HepG2 (cell line): ENCODE measurements around the gene MAD2L2. TPM values are rescaled to one million over a fixed set of nuclear protein-coding genes. Genes with fewer than 3 reads are reported as not detected.

Experiments used
- ATAC-seq: fragments of 200-7000 bp; cut with Tn5 transposase; 3 replicates; pipeline ENCODE4 v1.9.1; 2020; ENCODE audit warnings: mild to moderate bottlenecking, moderate library complexity
- BruUV-seq: library from RNA; stranded (reverse); fragments of 400-500 nt; replicated peaks from 2 replicates; lab custom pipeline; 2021; lab: Mats Ljungman, UMichigan
- CTCF ChIA-PET: fragments of 300-600 bp; formaldehyde crosslinking; extraction: SDS; loops from one replicate; lab custom pipeline; 2021; ENCODE audit warnings: low total read pairs, inconsistent platforms, low intra/inter-chr PET ratio; lab: Yijun Ruan, JAX
- POLR2A ChIA-PET: fragments of 350-600 bp; sonication (Branson Sonifier 250); formaldehyde crosslinking; loops from one replicate; lab custom pipeline; 2020; ENCODE audit warnings: antibody characterized with exemption, inconsistent platforms; lab: Yijun Ruan, JAX
- DNase-seq: peaks from one replicate; pipeline ENCODE4 v3.0.0-alpha.2; 2015; ENCODE audit warnings: low spot score
- FAIRE-seq: peaks from 3 replicates; lab custom pipeline; 2011; peaks lifted over from hg19 to GRCh38; lab: Jason Lieb, UNC
- H2AFZ ChIP-seq: one replicate; pipeline ENCODE4 v1.6.1; 2011; ENCODE audit warnings: low read length, inconsistent platforms
- H3K27ac ChIP-seq: fragments of 300-600 bp; 3 replicates; pipeline ENCODE4 v1.8.0; 2011; ENCODE audit warnings: mixed run types, mild to moderate bottlenecking, mixed read lengths, low read length, inconsistent platforms; ENCODE audit not compliant: insufficient read depth; ENCODE audit errors: extremely low read length
- H3K27me3 ChIP-seq, 2 experiments: fragments of 200-600 bp in 1 of 2; 2 replicates in 1 of 2; 3 replicates in 1 of 2; pipeline versions ENCODE4 v1.6.0 to v1.8.0; 2011; ENCODE audit warnings: low read length in 2 of 2, mild to moderate bottlenecking in 2 of 2, moderate library complexity in 2 of 2, inconsistent platforms in 1 of 2; ENCODE audit not compliant: insufficient read depth in 2 of 2, control insufficient read depth in 1 of 2
- H3K36me3 ChIP-seq, 2 experiments: fragments of 200-600 bp in 1 of 2; replicated peaks in 1 of 2; 2 replicates in 1 of 2; 3 replicates in 1 of 2; pipeline versions ENCODE4 v1.5.1 to v1.8.0; 2011; ENCODE audit warnings: low read length in 2 of 2, inconsistent platforms in 1 of 2; ENCODE audit not compliant: insufficient read depth in 2 of 2, control insufficient read depth in 1 of 2
- H3K4me1 ChIP-seq: 2 replicates; pipeline ENCODE4 v1.5.1; 2012; ENCODE audit warnings: low read length, inconsistent platforms; ENCODE audit not compliant: insufficient read depth
- H3K4me2 ChIP-seq: 2 replicates; pipeline ENCODE4 v1.6.0; 2011; ENCODE audit warnings: low read depth, low read length, inconsistent platforms
- H3K4me3 ChIP-seq, 3 experiments: fragments of 200-600 bp in 1 of 3; sonication (generic), shearing (Covaris generic) in 1 of 3; replicated peaks in 1 of 3; 2 replicates each; pipeline ENCODE4 v1.5.1; 2011 to 2016; ENCODE audit warnings: low read length in 3 of 3, inconsistent platforms in 2 of 3, low read depth in 2 of 3, mild to moderate bottlenecking in 2 of 3, control low read depth in 1 of 3, mixed read lengths in 1 of 3; ENCODE audit not compliant: insufficient read depth in 1 of 3
- H3K79me2 ChIP-seq: one replicate; pipeline ENCODE4 v1.6.1; 2011; ENCODE audit warnings: low read length, inconsistent platforms; ENCODE audit not compliant: insufficient read depth
- H3K9ac ChIP-seq: 2 replicates; pipeline ENCODE4 v1.6.0; 2011; ENCODE audit warnings: mild to moderate bottlenecking, low read depth, low read length, inconsistent platforms; ENCODE audit not compliant: insufficient read depth
- H3K9me3 ChIP-seq: 2 replicates; pipeline ENCODE4 v1.5.1; 2012; ENCODE audit warnings: mild to moderate bottlenecking, low read length
- H4K20me1 ChIP-seq: 2 replicates; pipeline ENCODE4 v1.6.0; 2011; ENCODE audit warnings: inconsistent platforms, mild to moderate bottlenecking, low read length, moderate library complexity; ENCODE audit not compliant: insufficient read depth
- ARNTL ChIP-seq: sonication (generic); formaldehyde crosslinking; IDR thresholded peaks from 2 replicates; pipeline ENCODE4 v1.4.0; 2020; ENCODE audit warnings: mild to moderate bottlenecking, missing genetic modification reagents
- CEBPB ChIP-seq: IDR thresholded peaks from 2 replicates; pipeline ENCODE4 v1.6.1; 2011; ENCODE audit warnings: low read depth, low read length, improper control_type of control experiment, borderline replicate concordance
- CHD4 ChIP-seq: fragments of 200-600 bp; sonication (generic); IDR thresholded peaks from 2 replicates; pipeline ENCODE4 v1.7.0; 2017; ENCODE audit warnings: mild to moderate bottlenecking, low read length, borderline replicate concordance
- CREB3 ChIP-seq: sonication (generic); formaldehyde crosslinking; IDR thresholded peaks from 2 replicates; pipeline ENCODE4 v1.5.0; 2020; ENCODE audit warnings: missing genetic modification reagents
- FOXP1 ChIP-seq, 2 experiments: fragments of 450-650 bp in 1 of 2; IDR thresholded peaks; 2 replicates each; pipeline ENCODE4 v1.6.1; 2017 to 2018; ENCODE audit warnings: antibody characterized with exemption in 1 of 2
- GZF1 ChIP-seq: sonication (generic); formaldehyde crosslinking; IDR thresholded peaks from 2 replicates; pipeline ENCODE4 v1.5.1; 2020; ENCODE audit warnings: mild to moderate bottlenecking, missing genetic modification reagents
- HNRNPH1 ChIP-seq: fragments of 200-400 bp; formaldehyde crosslinking; optimal IDR thresholded peaks from 2 replicates; pipeline ENCODE3; 2017; ENCODE audit warnings: mild to moderate bottlenecking, low read depth, low read length
- MED1 ChIP-seq: sonication (generic); formaldehyde crosslinking; IDR thresholded peaks from 2 replicates; pipeline ENCODE4 v1.4.0; 2020; ENCODE audit warnings: missing genetic modification reagents
- NRL ChIP-seq: sonication (generic); formaldehyde crosslinking; IDR thresholded peaks from 2 replicates; pipeline ENCODE4 v1.5.0; 2020; ENCODE audit warnings: missing genetic modification reagents, mild to moderate bottlenecking, moderate library complexity, borderline replicate concordance
- SAFB2 ChIP-seq: sonication (generic); formaldehyde crosslinking; IDR thresholded peaks from 2 replicates; pipeline ENCODE4 v1.5.1; 2020; ENCODE audit warnings: missing genetic modification reagents, low read depth, mild to moderate bottlenecking, borderline replicate concordance
- THYN1 ChIP-seq: sonication (generic); formaldehyde crosslinking; IDR thresholded peaks from 2 replicates; pipeline ENCODE4 v1.8.1; 2023; ENCODE audit warnings: low read depth, mild to moderate bottlenecking, moderate library complexity, missing genetic modification reagents, borderline replicate concordance
- ZFP37 ChIP-seq: sonication (generic); formaldehyde crosslinking; IDR thresholded peaks from 2 replicates; pipeline ENCODE4 v1.4.0; 2020; ENCODE audit warnings: missing genetic modification reagents, borderline replicate concordance
- ZNF101 ChIP-seq: sonication (generic); formaldehyde crosslinking; IDR thresholded peaks from 2 replicates; pipeline ENCODE4 v1.4.0; 2020; ENCODE audit warnings: mild to moderate bottlenecking, low read depth, missing genetic modification reagents, borderline replicate concordance
- ZNF121 ChIP-seq: sonication (generic); formaldehyde crosslinking; IDR thresholded peaks from 2 replicates; pipeline ENCODE4 v1.5.0; 2020; ENCODE audit warnings: mild to moderate bottlenecking, missing genetic modification reagents
- ZNF18 ChIP-seq: sonication (generic); formaldehyde crosslinking; IDR thresholded peaks from 2 replicates; pipeline ENCODE4 v1.8.0; 2022; ENCODE audit warnings: mild to moderate bottlenecking, missing genetic modification reagents; ENCODE audit not compliant: insufficient replicate concordance
- ZNF274 ChIP-seq: sonication (generic); formaldehyde crosslinking; IDR thresholded peaks from 2 replicates; pipeline ENCODE4 v1.5.1; 2020; ENCODE audit warnings: mild to moderate bottlenecking, missing genetic modification reagents
- ZNF510 ChIP-seq: sonication (generic); formaldehyde crosslinking; IDR thresholded peaks from 2 replicates; pipeline ENCODE4 v1.4.0; 2020; ENCODE audit warnings: low read depth, mild to moderate bottlenecking, missing genetic modification reagents
- ZNF547 ChIP-seq: sonication (generic); formaldehyde crosslinking; IDR thresholded peaks from 2 replicates; pipeline ENCODE4 v1.5.1; 2020; ENCODE audit warnings: mild to moderate bottlenecking, missing genetic modification reagents
- ZNF605 ChIP-seq: sonication (generic); formaldehyde crosslinking; IDR thresholded peaks from 2 replicates; pipeline ENCODE4 v1.8.0; 2022; ENCODE audit warnings: mild to moderate bottlenecking, missing genetic modification reagents
- ZNF740 ChIP-seq: sonication (generic); formaldehyde crosslinking; IDR thresholded peaks from 2 replicates; pipeline ENCODE4 v1.4.0; 2020; ENCODE audit warnings: missing genetic modification reagents
- WGBS: methylation state at CpG from one replicate; pipeline ENCODE4 v1.1.6; 2017; ENCODE audit warnings: low lambda C conversion rate; 5-methylcytosine and 5-hydroxymethylcytosine counted together
- in situ Hi-C: cut with HindIII; loops from 2 replicates; pipeline ENCODE4 v1.10.0; 2017; ENCODE audit warnings: low pct_unique_long_range_greater_than_20kb; ENCODE audit not compliant: extremely low pct_ligation_motif_present
- intact Hi-C: fragments of 100-400 bp; cut with micrococcal nuclease; formaldehyde crosslinking; loops from one replicate; pipeline ENCODE4 v1.10.0; 2022; ENCODE audit not compliant: unreplicated experiment
- polyA plus RNA-seq, 8 experiments: library from polyadenylated mRNA; depleted of rRNA in 3 of 8; stranded (reverse) in 7 of 8; unstranded in 1 of 8; fragments of >200 nt; fragmentation: Illumina TruSeq in 4 of 8; extraction: Trizol in 4 of 8; gene quantifications; 2 replicates each; pipeline versions ENCODE4 v1.2.1 to v1.2.3, GENCODE V29; 2011 to 2016; ENCODE audit warnings: low read depth in 4 of 8, missing spikeins in 1 of 8, mixed read lengths in 1 of 8; ENCODE audit not compliant: insufficient read depth in 1 of 8
- total RNA-seq, 5 experiments: library from RNA; depleted of rRNA; stranded (reverse); fragments of >200 nt; fragmentation: Illumina TruSeq; extraction: Trizol; gene quantifications; 2 replicates each; pipeline ENCODE4 v1.2.3, GENCODE V29; 2016; ENCODE audit warnings: low read depth in 1 of 5

MAD2L2 gene
- total and polyA plus RNA-seq, 2 of the 13 experiments (the other 11 are each of a cell fraction or from before 2014, with no cell fraction given) = 51.8 to 53.8 TPM

GRCh38 chr1:11671205-11671543 is 9.8 kb downstream of the MAD2L2 start:
- H3K9ac ChIP-seq = peak overlapping the region; percentile 53
- ChIA-PET CTCF (no interaction called here), POLR2A (interaction anchor here (0.7 to 3.0 kb wide), 8 partner anchors 7 to 398 kb away, joined by 3 to 16 read pairs (median 5); partner anchors contain the start of genes FBXO2, FBXO6 and UBIAD1)
- H4K20me1 ChIP-seq = no peaks in the 10 kb centered on the region
- 10% methylated on average over 6 of the region's 6 CpGs for WGBS
- no peaks in the 10 kb centered on the region for H3K9me3 ChIP-seq
- no TSS peak for BruUV-seq
- DNase-seq = no peak
- peak overlapping the region in 1 of 3 experiments; percentile 53; a peak in 2 of 6 replicates for H3K4me3 ChIP-seq
- no peaks in the 10 kb centered on the region for H3K79me2 ChIP-seq
- in situ Hi-C loops = no loop called here
- no peak for ATAC-seq
- no peaks in the 10 kb centered on the region for H3K27me3 ChIP-seq
- peak overlapping the region; percentile 76 for H3K4me2 ChIP-seq
- peak overlapping the region; percentile 84 for H3K27ac ChIP-seq
- intact Hi-C loops = no loop called here
- H2AFZ ChIP-seq = no peak overlapping the region
- H3K4me1 ChIP-seq = peaks cover 37% of the 10 kb centered on the region
- no peak for FAIRE-seq
- peaks cover 9 to 25% of the 10 kb centered on the region in 2 experiments for H3K36me3 ChIP-seq
- TF ChIP-seq ZNF510 (CRISPR knock-in tag) = 0 out of 2 replicates have a peak, but pooled peaks have one; percentile 34
- no peak for TF ChIP-seq CEBPB
- peak; percentile 95 for TF ChIP-seq ZNF121 (CRISPR knock-in tag)
- no peak for TF ChIP-seq ZNF101 (CRISPR knock-in tag)
- 0 out of 2 replicates have a peak, but pooled peaks have one; percentile 15 for TF ChIP-seq CHD4
- TF ChIP-seq CREB3 = no peak
- TF ChIP-seq ZNF740 (CRISPR knock-in tag) = no peak
- no peak for TF ChIP-seq HNRNPH1
- TF ChIP-seq FOXP1 (IDR thresholded peaks at IDR 0.05) = no peak
- TF ChIP-seq FOXP1 (CRISPR knock-in tag; IDR thresholded peaks at IDR 0.05) = no peak
- 0 out of 2 replicates have a peak, but pooled peaks have one; percentile 38 for TF ChIP-seq SAFB2
- TF ChIP-seq NRL (CRISPR knock-in tag) = 0 out of 2 replicates have a peak, but pooled peaks have one; percentile 0
- no peak for TF ChIP-seq MED1 (CRISPR knock-in tag)
- TF ChIP-seq GZF1 (CRISPR knock-in tag) = no peak
- TF ChIP-seq ZNF547 (CRISPR knock-in tag) = 0 out of 2 replicates have a peak, but pooled peaks have one; percentile 15
- TF ChIP-seq ZNF605 = 0 out of 2 replicates have a peak, but pooled peaks have one; percentile 5
- TF ChIP-seq ZFP37 (CRISPR knock-in tag) = no peak
- no peak for TF ChIP-seq ZNF18 (CRISPR knock-in tag)
- TF ChIP-seq ARNTL (CRISPR knock-in tag) = no peak
- TF ChIP-seq ZNF274 (CRISPR knock-in tag) = 0 out of 2 replicates have a peak, but pooled peaks have one; percentile 10
- no peak for TF ChIP-seq THYN1 (CRISPR knock-in tag)
